ENCODE measurements around the gene CCDC107.
"Not testable (repeated sequence)": the region's sequence is repeated elsewhere in the genome, so short reads cannot be mapped to it uniquely, and the experiment has no call there.

CCDC107 gene

GRCh38 chr9:35658137-35658967 is at the start of gene CCDC107:
Gene CCDC107, plus strand, starts transcription at chr9:35658292. Its CDS starts 88 bp downstream, at chr9:35658380.
- no peak for TF ChIP-seq ZFX (IDR thresholded peaks at IDR 0.05; ENCODE audit: borderline replicate concordance)
- TF ChIP-seq CTCF (IDR thresholded peaks at IDR 0.05) = peak; percentile 77
- H3K27ac ChIP-seq = peak within 1 kb of the TSS; percentile 89

DNA sequence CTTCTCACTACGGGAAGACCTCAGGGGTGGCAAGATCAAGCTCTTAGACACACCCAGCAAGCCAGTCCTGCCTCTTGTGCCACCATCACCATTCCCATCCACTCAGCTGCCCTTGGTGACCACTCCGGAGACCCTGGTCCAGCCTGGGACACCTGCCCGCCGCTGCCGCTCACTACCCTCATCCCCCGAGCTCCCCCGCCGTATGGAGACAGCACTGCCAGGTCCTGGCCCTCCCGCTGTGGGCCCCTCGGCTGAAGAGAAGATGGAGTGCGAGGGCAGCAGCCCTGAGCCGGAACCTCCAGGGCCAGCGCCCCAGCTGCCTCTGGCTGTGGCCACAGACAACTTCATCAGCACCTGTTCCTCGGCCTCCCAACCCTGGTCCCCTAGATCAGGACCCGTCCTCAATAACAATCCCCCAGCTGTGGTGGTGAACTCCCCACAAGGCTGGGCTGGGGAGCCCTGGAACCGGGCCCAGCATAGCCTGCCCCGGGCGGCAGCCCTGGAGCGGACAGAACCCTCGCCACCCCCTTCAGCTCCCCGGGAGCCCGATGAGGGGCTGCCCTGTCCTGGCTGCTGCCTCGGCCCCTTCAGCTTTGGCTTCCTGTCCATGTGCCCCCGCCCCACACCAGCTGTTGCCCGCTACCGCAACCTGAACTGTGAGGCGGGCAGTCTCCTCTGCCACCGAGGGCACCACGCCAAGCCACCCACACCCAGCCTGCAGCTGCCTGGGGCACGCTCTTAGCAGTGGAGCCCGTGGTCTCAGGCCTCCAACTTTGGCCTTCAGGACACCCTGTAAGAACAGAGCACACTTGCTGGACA is 48.9 kb upstream of the CCDC107 start:
- TF ChIP-seq ZFX (IDR thresholded peaks at IDR 0.05; ENCODE audit: borderline replicate concordance) (no peak), CTCF (IDR thresholded peaks at IDR 0.05) (no peak)

DNA sequence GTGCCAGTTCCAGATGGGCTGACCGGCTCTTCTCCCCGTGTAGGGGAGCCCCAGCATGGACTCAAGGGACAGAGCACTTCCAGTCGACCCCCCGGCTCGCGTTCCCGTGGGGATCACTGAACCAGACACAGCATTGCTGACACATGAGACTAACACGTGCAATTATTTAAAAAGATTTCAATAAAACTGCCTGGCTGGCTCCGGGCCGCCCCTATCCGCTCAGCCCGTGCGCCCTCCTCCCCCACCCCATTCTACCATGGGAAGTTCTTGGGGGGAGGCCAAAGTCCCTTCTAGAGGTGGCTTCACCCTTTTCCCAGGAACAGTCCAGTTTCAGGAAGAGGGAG is 48.3 kb upstream of the CCDC107 start:
- TF ChIP-seq ZFX (IDR thresholded peaks at IDR 0.05; ENCODE audit: borderline replicate concordance) (no peak), CTCF (IDR thresholded peaks at IDR 0.05) (no peak)
- H3K27ac ChIP-seq = no peak overlapping the region

More for the DNA sequence above, 48.9 kb upstream of the CCDC107 start:
- H3K27ac ChIP-seq = no peak overlapping the region

GRCh38 chr9:35611230-35611797 is 46.8 kb upstream of the CCDC107 start:
- no peak for TF ChIP-seq ZFX (IDR thresholded peaks at IDR 0.05; ENCODE audit: borderline replicate concordance)
- peak; percentile 86 for TF ChIP-seq CTCF (IDR thresholded peaks at IDR 0.05)
- no peak overlapping the region for H3K27ac ChIP-seq

- not testable (repeated sequence) for H3K27ac ChIP-seq
Observed at GRCh38 chr9:35612066-35612465, 46.0 kb upstream of the CCDC107 start.

DNA sequence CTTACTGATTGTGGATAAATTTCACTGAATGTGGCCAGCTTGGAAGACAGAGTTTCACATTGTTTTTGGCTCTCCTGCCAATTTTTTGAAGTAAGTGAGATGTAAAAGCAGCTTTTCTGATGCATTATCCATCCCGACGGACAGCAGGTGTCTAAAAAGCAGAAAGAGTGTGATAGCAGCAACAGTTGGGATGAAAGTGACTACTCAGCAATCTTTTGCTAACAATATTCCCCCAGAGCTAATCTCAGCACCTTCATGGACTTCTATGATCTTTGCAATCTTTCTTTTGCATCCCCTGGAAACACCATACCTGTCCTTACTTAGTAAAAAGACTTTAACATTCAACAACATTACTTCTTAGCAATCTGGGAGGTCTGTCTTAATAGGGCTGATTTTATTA is 45.2 kb upstream of the CCDC107 start:
- TF ChIP-seq CTCF (IDR thresholded peaks at IDR 0.05) (no peak), ZFX (IDR thresholded peaks at IDR 0.05; ENCODE audit: borderline replicate concordance) (no peak)
- H3K27ac ChIP-seq = no peak overlapping the region

DNA sequence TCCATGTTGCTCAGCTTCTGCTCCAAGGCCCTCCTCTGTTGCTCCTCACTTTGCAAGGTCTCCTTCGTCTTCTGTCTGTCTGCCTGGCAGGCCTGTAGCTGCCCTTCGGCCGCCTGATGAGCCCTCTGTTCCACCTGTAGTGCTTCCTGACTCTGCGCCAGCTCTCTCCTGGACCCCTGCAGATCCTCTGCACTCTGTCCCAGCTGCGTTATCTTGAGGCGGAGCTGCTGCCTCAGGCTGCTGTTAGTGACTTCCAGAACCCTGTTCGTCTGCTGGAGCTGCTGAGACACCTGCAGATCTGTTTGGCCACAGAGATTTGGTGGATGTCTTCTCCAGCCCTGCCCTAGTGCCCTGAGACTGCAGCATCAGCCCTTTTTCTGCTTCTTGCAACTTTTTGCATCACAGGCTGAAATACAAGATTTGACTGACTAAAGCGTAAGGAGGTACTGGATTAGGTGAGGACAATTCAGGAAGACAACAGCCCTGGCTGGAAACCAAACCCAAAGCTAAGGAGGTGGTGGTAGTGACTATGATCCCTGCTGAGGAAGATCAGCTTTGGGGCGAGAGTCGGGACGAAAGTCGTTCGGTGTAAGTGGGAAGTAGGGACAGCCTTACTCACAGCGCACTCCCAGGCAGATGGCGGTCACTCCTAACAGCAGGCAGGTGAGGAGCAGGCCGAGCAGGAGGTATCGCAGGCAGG is 42.0 kb upstream of the CCDC107 start:
- TF ChIP-seq ZFX (IDR thresholded peaks at IDR 0.05; ENCODE audit: borderline replicate concordance) = no peak
- TF ChIP-seq CTCF (IDR thresholded peaks at IDR 0.05) = no peak
- no peak overlapping the region for H3K27ac ChIP-seq

Measured in 22Rv1 (cell line).